ENCODE measurements around the gene MLNR.

The MLNR gene

DNA sequence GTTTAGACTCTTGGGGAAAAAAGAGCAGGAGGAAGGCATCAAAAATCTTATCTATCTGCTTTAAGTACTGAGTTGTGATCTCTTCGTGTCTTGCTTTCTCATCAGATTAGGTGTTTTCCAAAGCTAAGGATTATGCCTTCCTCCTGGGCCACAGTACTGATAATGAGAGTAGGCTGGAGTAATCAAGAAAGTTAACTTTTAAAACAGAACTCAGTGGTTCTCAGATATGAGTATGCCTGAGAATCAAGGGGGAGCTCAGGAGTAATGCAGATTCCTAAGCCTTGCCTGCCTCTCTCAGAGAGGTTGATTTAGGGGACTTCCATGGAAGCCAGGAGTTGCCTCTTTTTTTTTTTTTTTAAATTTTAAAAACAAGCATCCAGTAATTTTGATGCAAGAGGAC lies 51.1 kb downstream of the MLNR start:
- no peaks in the 10 kb centered on the region for H3K9me3 ChIP-seq (ENCODE audit: control insufficient read depth, low read length)
- H3K4me1 ChIP-seq (ENCODE audit: control insufficient read depth, insufficient read depth, low read length, poor library complexity, severe bottlenecking) = no peaks in the 10 kb centered on the region
- no peak overlapping the region for H3K4me3 ChIP-seq (ENCODE audit: insufficient read depth, low read depth, low read length, poor library complexity, severe bottlenecking)
- H3K27me3 ChIP-seq (replicated peaks; ENCODE audit: control insufficient read depth, insufficient read depth, low read length, poor library complexity, severe bottlenecking) = no peaks in the 10 kb centered on the region
- H3K27ac ChIP-seq (ENCODE audit: insufficient read depth, low read length, poor library complexity, severe bottlenecking) = no peak overlapping the region
- peaks cover 9% of the 10 kb centered on the region for H3K36me3 ChIP-seq (ENCODE audit: control insufficient read depth, insufficient read depth, low read length)
- DNase-seq = no peak

All from effector memory CD4-positive, alpha-beta T cell (primary cell).